ENCODE measurements around the gene ADAMTS17.

ADAMTS17 gene

GRCh38 chr15:100341750-100342560, at the start of gene ADAMTS17:
Gene ADAMTS17, minus strand, starts transcription at chr15:100341975. Its CDS starts 76 bp downstream, at chr15:100341899.
- peak; percentile 87 to 88 for DNase-seq (ENCODE audit: low read depth in 1 of 2, low spot score in 1 of 2)

- no peak for DNase-seq (ENCODE audit: low read depth in 1 of 2, low spot score in 1 of 2)
These were observed 43.7 kb upstream of the ADAMTS17 start for GRCh38 chr15:100385300-100386050.

GRCh38 chr15:100384108-100384410, 42.3 kb upstream of the ADAMTS17 start:
- no peak for DNase-seq (ENCODE audit: low read depth in 1 of 2, low spot score in 1 of 2)

- DNase-seq (ENCODE audit: low read depth in 1 of 2, low spot score in 1 of 2) = no peak
These were observed 41.7 kb upstream of the ADAMTS17 start for GRCh38 chr15:100383302-100384107.

- DNase-seq (ENCODE audit: low read depth in 1 of 2, low spot score in 1 of 2) = no peak
These were observed 32.2 kb upstream of the ADAMTS17 start for GRCh38 chr15:100373942-100374341.

GRCh38 chr15:100373120-100373896, 31.5 kb upstream of the ADAMTS17 start:
- no peak for DNase-seq (ENCODE audit: low read depth in 1 of 2, low spot score in 1 of 2)

GRCh38 chr15:100372739-100373119, 31.0 kb upstream of the ADAMTS17 start:
- DNase-seq (ENCODE audit: low read depth in 1 of 2, low spot score in 1 of 2) = no peak

GRCh38 chr15:100355342-100355741, 13.6 kb upstream of the ADAMTS17 start:
- no peak for DNase-seq (ENCODE audit: low read depth in 1 of 2, low spot score in 1 of 2)

- DNase-seq (ENCODE audit: low read depth in 1 of 2, low spot score in 1 of 2) = no peak
These were observed 11.7 kb upstream of the ADAMTS17 start for GRCh38 chr15:100353449-100353848.

- no peak for DNase-seq (ENCODE audit: low read depth in 1 of 2, low spot score in 1 of 2)
These were observed 8.9 kb upstream of the ADAMTS17 start for GRCh38 chr15:100350434-100351226.

- peak; percentile 76 to 77 for DNase-seq (ENCODE audit: low read depth in 1 of 2, low spot score in 1 of 2)
These were observed 8.1 kb upstream of the ADAMTS17 start for GRCh38 chr15:100349696-100350433.

- DNase-seq (ENCODE audit: low read depth in 1 of 2, low spot score in 1 of 2) = no peak
These were observed 7.5 kb upstream of the ADAMTS17 start for GRCh38 chr15:100349321-100349695.

GRCh38 chr15:100348578-100348977, 6.8 kb upstream of the ADAMTS17 start:
- no peak for DNase-seq (ENCODE audit: low read depth in 1 of 2, low spot score in 1 of 2)

- DNase-seq (ENCODE audit: low read depth in 1 of 2, low spot score in 1 of 2) = no peak
These were observed 5.2 kb upstream of the ADAMTS17 start for GRCh38 chr15:100346866-100347512.

GRCh38 chr15:100345438-100345837, 3.7 kb upstream of the ADAMTS17 start:
- no peak for DNase-seq (ENCODE audit: low read depth in 1 of 2, low spot score in 1 of 2)

GRCh38 chr15:100343251-100343650, 1.5 kb upstream of the ADAMTS17 start:
- DNase-seq (ENCODE audit: low read depth in 1 of 2, low spot score in 1 of 2) = no peak

GRCh38 chr15:100341239-100341749, 481 bp downstream of the ADAMTS17 start:
- no peak for DNase-seq (ENCODE audit: low read depth in 1 of 2, low spot score in 1 of 2)

- no peak for DNase-seq (ENCODE audit: low read depth in 1 of 2, low spot score in 1 of 2)
These were observed 995 bp downstream of the ADAMTS17 start for GRCh38 chr15:100340721-100341238.

GRCh38 chr15:100339999-100340398, 1.8 kb downstream of the ADAMTS17 start:
- DNase-seq (ENCODE audit: low read depth in 1 of 2, low spot score in 1 of 2) = no peak
